NCI-H1930 (cell line): ENCODE measurements around the gene EFCAB6.

Source experiments
- DNase-seq, 2 experiments: peaks; one replicate each; lab custom pipeline; 2025; lab: John Stamatoyannopoulos, UW

The EFCAB6 gene

DNA sequence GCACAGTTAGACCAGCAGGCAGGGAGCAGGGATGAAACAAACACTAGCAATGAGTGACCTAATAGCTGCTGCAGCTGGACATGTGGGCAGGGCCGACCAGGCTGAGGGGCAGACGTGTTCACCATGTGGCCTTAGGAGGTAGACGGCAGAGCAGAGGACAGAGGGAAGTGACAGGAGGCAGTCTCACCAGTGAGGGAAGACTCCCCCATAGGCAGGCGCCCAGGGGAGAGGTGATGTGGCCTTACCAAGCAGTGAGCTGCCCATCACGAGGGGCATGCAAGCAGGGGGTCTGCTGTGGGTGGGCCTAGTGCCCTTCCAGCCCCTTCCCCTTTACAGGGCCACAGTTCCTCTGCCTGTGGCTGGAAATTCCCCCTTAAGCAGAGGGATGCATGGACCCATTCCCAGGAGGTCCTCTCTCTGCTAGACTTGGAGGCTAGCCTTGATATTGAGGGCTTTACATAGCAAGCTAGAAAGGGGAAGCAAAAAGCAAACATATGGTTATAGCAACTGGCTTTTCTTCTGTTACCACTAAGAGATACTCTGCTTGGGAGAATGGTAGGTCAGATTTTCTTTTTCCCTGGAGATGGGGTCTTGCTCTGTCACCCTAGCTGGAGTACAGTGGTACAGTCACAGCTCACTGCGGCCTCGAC lies 332.7 kb downstream of the EFCAB6 start:
- no peak for DNase-seq
